Endodermal cell (in vitro differentiated cells): Measurements from ENCODE around the gene NRK. TPM values are rescaled to one million over a fixed set of nuclear protein-coding genes. Genes with fewer than 3 reads are reported as not detected.

Experiments used
- DNase-seq: peaks from one replicate; pipeline ENCODE4 v3.0.0-alpha.2; 2017
- H3K27ac ChIP-seq: 2 replicates; pipeline ENCODE4 v1.5.1; 2013; ENCODE audit warnings: mild to moderate bottlenecking, low read depth, low read length, moderate library complexity
- H3K27me3 ChIP-seq: 2 replicates; pipeline ENCODE4 v1.6.1; 2013; ENCODE audit warnings: mild to moderate bottlenecking, low read length, moderate library complexity; ENCODE audit not compliant: insufficient read depth, control insufficient read depth, poor library complexity, severe bottlenecking
- H3K36me3 ChIP-seq: 2 replicates; pipeline ENCODE4 v1.7.0; 2013; ENCODE audit warnings: mild to moderate bottlenecking, low read length, moderate library complexity; ENCODE audit not compliant: control insufficient read depth, insufficient read depth
- H3K4me1 ChIP-seq: one replicate; pipeline ENCODE4 v1.7.0; 2013; ENCODE audit warnings: low read length; ENCODE audit not compliant: control insufficient read depth, insufficient read depth
- H3K4me3 ChIP-seq: 2 replicates; pipeline ENCODE4 v1.5.1; 2013; ENCODE audit warnings: mild to moderate bottlenecking, low read length, moderate library complexity
- H3K9ac ChIP-seq: 2 replicates; pipeline ENCODE4 v1.6.1; 2013; ENCODE audit warnings: mild to moderate bottlenecking, low read length, moderate library complexity; ENCODE audit not compliant: poor library complexity, severe bottlenecking; ENCODE audit errors: extremely low read depth
- H3K9me3 ChIP-seq: 2 replicates; pipeline ENCODE4 v1.6.1; 2013; ENCODE audit warnings: mild to moderate bottlenecking, low read length, moderate library complexity; ENCODE audit not compliant: control insufficient read depth
- H3K27ac Mint-ChIP-seq: 2 replicates; pipeline ENCODE4 v1.8.0; 2020; ENCODE audit warnings: mixed read lengths
- H3K27me3 Mint-ChIP-seq: 2 replicates; pipeline ENCODE4 v1.8.0; 2021; ENCODE audit warnings: mild to moderate bottlenecking, mixed read lengths; ENCODE audit not compliant: insufficient read depth
- H3K36me3 Mint-ChIP-seq: 2 replicates; pipeline ENCODE4 v1.8.0; 2020; ENCODE audit warnings: low read depth, mixed read lengths
- H3K4me1 Mint-ChIP-seq: 2 replicates; pipeline ENCODE4 v1.8.0; 2020; ENCODE audit warnings: mixed read lengths
- H3K4me3 Mint-ChIP-seq: 2 replicates; pipeline ENCODE4 v1.8.0; 2020; ENCODE audit warnings: mild to moderate bottlenecking, moderate library complexity, mixed read lengths
- H3K9me3 Mint-ChIP-seq: 2 replicates; pipeline ENCODE4 v1.8.0; 2020; ENCODE audit warnings: mild to moderate bottlenecking, mixed read lengths
- CTCF ChIP-seq: fragments of 200-600 bp; sonication (generic); conservative IDR thresholded peaks from 2 replicates; pipeline ENCODE4 v1.5.0; 2021; ENCODE audit warnings: antibody characterized with exemption, mild to moderate bottlenecking
- WGBS, 2 experiments: methylation state at CpG; one replicate each; pipeline versions ENCODE4 v1.1.5 to v1.1.7; 2013; ENCODE audit warnings: missing lambda C conversion rate in 2 of 2, mixed read lengths in 1 of 2; ENCODE audit not compliant: insufficient coverage in 1 of 2, insufficient read length in 1 of 2; 5-methylcytosine and 5-hydroxymethylcytosine counted together
- total RNA-seq, 2 donors: library from RNA; stranded (reverse); fragmentation: NEBNext Ultra II Directional in 1 of 2; extraction: Animal tissue kit (Norgen Biotek cat#: 25700) in 1 of 2; gene quantifications; 2 replicates in 1 of 2; 3 replicates in 1 of 2; pipeline ENCODE4 v1.2.1, GENCODE V29; 2021

Gene NRK
- total RNA-seq, 2 donors from 2014 or later = 0.51 to 1.5 TPM

- H3K9me3 ChIP-seq = no peaks in the 10 kb centered on the region
- H3K36me3 Mint-ChIP-seq = no peaks in the 10 kb centered on the region
These were observed 48.1 kb downstream of the NRK start for GRCh38 chrX:105870445-105870844.

GRCh38 chrX:105872941-105873340 is 50.6 kb downstream of the NRK start:
- Mint-ChIP-seq H3K36me3 (no peaks in the 10 kb centered on the region), H3K4me1 (no peaks in the 10 kb centered on the region), H3K27ac (no peak overlapping the region), H3K9me3 (peaks cover 33% of the 10 kb centered on the region), H3K27me3 (no peaks in the 10 kb centered on the region), H3K4me3 (no peak overlapping the region)
- H3K4me1 ChIP-seq = no peaks in the 10 kb centered on the region
- no peak overlapping the region for H3K4me3 ChIP-seq
- H3K27me3 ChIP-seq = no peaks in the 10 kb centered on the region
- no peak overlapping the region for H3K9ac ChIP-seq
- H3K36me3 ChIP-seq = no peaks in the 10 kb centered on the region
- H3K9me3 ChIP-seq = no peaks in the 10 kb centered on the region
- H3K27ac ChIP-seq = no peak overlapping the region
- WGBS, 2 experiments = 60 to 94% methylated on average over 2 to 7 of the region's 7 CpGs
- TF ChIP-seq CTCF = no peak
- no peak for DNase-seq

More at GRCh38 chrX:105870445-105870844, 48.1 kb downstream of the NRK start:
- Mint-ChIP-seq H3K4me3 (no peak overlapping the region), H3K4me1 (no peaks in the 10 kb centered on the region), H3K27ac (no peak overlapping the region), H3K9me3 (peaks cover 29% of the 10 kb centered on the region), H3K27me3 (no peaks in the 10 kb centered on the region)
- 100% methylated on average over 3 of the region's 3 CpGs; no CpG with 5 or more reads in 1 of the 2 experiments for WGBS, 2 experiments
- no peak for TF ChIP-seq CTCF
- no peak overlapping the region for H3K9ac ChIP-seq
- H3K36me3 ChIP-seq = no peaks in the 10 kb centered on the region
- no peak for DNase-seq
- no peaks in the 10 kb centered on the region for H3K27me3 ChIP-seq
- H3K4me1 ChIP-seq = no peaks in the 10 kb centered on the region
- H3K4me3 ChIP-seq = no peak overlapping the region
- H3K27ac ChIP-seq = no peak overlapping the region

- no peaks in the 10 kb centered on the region for H3K4me1 ChIP-seq
- no peaks in the 10 kb centered on the region for H3K36me3 ChIP-seq
- Mint-ChIP-seq H3K9me3 (peaks cover 27% of the 10 kb centered on the region), H3K4me3 (no peak overlapping the region), H3K4me1 (no peaks in the 10 kb centered on the region), H3K36me3 (no peaks in the 10 kb centered on the region), H3K27ac (no peak overlapping the region), H3K27me3 (no peaks in the 10 kb centered on the region)
- no CpG with 5 or more reads among the region's 1 CpG for WGBS, 2 experiments
- no peak for TF ChIP-seq CTCF
- H3K9ac ChIP-seq = no peak overlapping the region
- no peak overlapping the region for H3K27ac ChIP-seq
- no peaks in the 10 kb centered on the region for H3K27me3 ChIP-seq
- H3K4me3 ChIP-seq = no peak overlapping the region
- no peaks in the 10 kb centered on the region for H3K9me3 ChIP-seq
- no peak for DNase-seq
These were observed 52.5 kb downstream of the NRK start for GRCh38 chrX:105874790-105875189.
